Panc1 (cell line): ENCODE data around the gene SERPINB7. TPM values are rescaled to one million over a fixed set of nuclear protein-coding genes. Genes with fewer than 3 reads are reported as not detected.

Experiments
- ATAC-seq: fragments of 200-7000 bp; cut with Tn5 transposase; 2 replicates; pipeline ENCODE4 v1.9.1; 2020; ENCODE audit warnings: mild to moderate bottlenecking, moderate library complexity
- BruUV-seq: library from RNA; stranded (reverse); fragments of 400-500 nt; replicated peaks from 2 replicates; lab custom pipeline; 2021; lab: Mats Ljungman, UMichigan
- CTCF ChIA-PET: fragments of 300-600 bp; sonication (Branson Sonifier 250); formaldehyde crosslinking; loops from one replicate; lab custom pipeline; 2022; ENCODE audit warnings: antibody characterized with exemption; lab: Charles Lee
- POLR2A ChIA-PET: fragments of 300-600 bp; sonication (Branson Sonifier 250); formaldehyde crosslinking; loops from one replicate; lab custom pipeline; 2022; ENCODE audit warnings: antibody characterized with exemption; lab: Charles Lee
- DNase-seq: peaks from one replicate; pipeline ENCODE4 v3.0.0-alpha.2; 2010; ENCODE audit warnings: low read depth, low spot score
- H3K27ac ChIP-seq: 2 replicates; pipeline ENCODE4 v1.5.1; 2011; ENCODE audit warnings: mild to moderate bottlenecking, low read length, inconsistent platforms
- H3K27me3 ChIP-seq: fragments of 200-500 bp; sonication (Bioruptor generic); 2 replicates; pipeline ENCODE4 v1.6.0; 2014; ENCODE audit warnings: low read length, inconsistent platforms; ENCODE audit not compliant: control insufficient read depth, insufficient read depth
- H3K36me3 ChIP-seq: fragments of 200-500 bp; sonication (Bioruptor generic); 2 replicates; pipeline ENCODE4 v1.5.1; 2014; ENCODE audit warnings: inconsistent platforms, mild to moderate bottlenecking, low read length, moderate library complexity; ENCODE audit not compliant: control insufficient read depth, insufficient read depth
- H3K4me1 ChIP-seq: 2 replicates; pipeline ENCODE4 v1.5.1; 2011; ENCODE audit warnings: inconsistent platforms, mild to moderate bottlenecking, low read length, moderate library complexity; ENCODE audit not compliant: control insufficient read depth, insufficient read depth
- H3K4me3 ChIP-seq, 2 experiments: 2 replicates each; pipeline ENCODE4 v1.5.1; 2011 to 2012; ENCODE audit warnings: low read depth in 2 of 2, low read length in 2 of 2, mild to moderate bottlenecking in 2 of 2, inconsistent platforms in 1 of 2, moderate library complexity in 1 of 2
- H3K9me3 ChIP-seq: fragments of 200-500 bp; sonication (Bioruptor generic); 2 replicates; pipeline ENCODE4 v1.5.1; 2014; ENCODE audit warnings: low read depth, mild to moderate bottlenecking, inconsistent platforms, low read length, moderate library complexity; ENCODE audit not compliant: control insufficient read depth, insufficient read depth
- CTCF ChIP-seq: fragments of 450-650 bp; IDR thresholded peaks from 2 replicates; pipeline ENCODE4 v1.5.1; 2017; ENCODE audit warnings: mild to moderate bottlenecking
- POLR2AphosphoS5 ChIP-seq: IDR thresholded peaks from 2 replicates; pipeline ENCODE4 v1.6.1; 2012; ENCODE audit warnings: mild to moderate bottlenecking, low read depth, low read length, moderate library complexity
- REST ChIP-seq, 2 experiments: IDR thresholded peaks; 2 replicates each; pipeline ENCODE4 v1.6.1; 2011 to 2012; ENCODE audit warnings: low read depth in 2 of 2, control low read depth in 1 of 2, low read length in 1 of 2, mild to moderate bottlenecking in 1 of 2, moderate library complexity in 1 of 2; ENCODE audit not compliant: insufficient read depth in 1 of 2
- SIN3A ChIP-seq: IDR thresholded peaks from 2 replicates; pipeline ENCODE4 v1.6.1; 2012; ENCODE audit warnings: low read depth, mild to moderate bottlenecking, low read length, moderate library complexity, borderline replicate concordance; ENCODE audit not compliant: insufficient read depth
- TCF7L2 ChIP-seq: IDR thresholded peaks from 2 replicates; pipeline ENCODE4 v1.6.1; 2011; ENCODE audit warnings: mild to moderate bottlenecking, low read depth, low read length, inconsistent platforms
- in situ Hi-C: cut with HindIII; loops from 2 replicates; pipeline ENCODE4 v1.10.0; 2016; ENCODE audit warnings: low sequenced_read_pairs, low pct_unique_long_range_greater_than_20kb
- intact Hi-C: fragments of 100-400 bp; cut with micrococcal nuclease; formaldehyde crosslinking; loops from one replicate; pipeline ENCODE4 v1.10.0; 2022; ENCODE audit not compliant: unreplicated experiment
- total RNA-seq: library from RNA; stranded (reverse); gene quantifications from one replicate; pipeline ENCODE4 v1.2.1, GENCODE V29; 2021; ENCODE audit not compliant: unreplicated experiment

The SERPINB7 gene
- total RNA-seq, 1 experiment from 2014 or later: not detected

GRCh38 chr18:63829886-63830285, 54.7 kb downstream of the SERPINB7 start:
- no peak for TF ChIP-seq POLR2AphosphoS5
- no peak for TF ChIP-seq TCF7L2
- no peak for TF ChIP-seq SIN3A
- no peak for TF ChIP-seq CTCF
- TF ChIP-seq REST (IDR thresholded peaks at IDR 0.05; ENCODE audit: insufficient read depth in 1 of 2, low read depth in 2 of 2, low read length in 1 of 2): no peak
- CTCF ChIA-PET: no interaction called here
- intact Hi-C loops (no loop called here), in situ Hi-C loops (no loop called here)
- Histone ChIP-seq H3K27me3 (no peaks in the 10 kb centered on the region), H3K9me3 (no peaks in the 10 kb centered on the region), H3K27ac (no peak overlapping the region), H3K36me3 (no peaks in the 10 kb centered on the region), H3K4me3 (no peak overlapping the region), H3K4me1 (no peaks in the 10 kb centered on the region)
- no TSS peak for BruUV-seq
- POLR2A ChIA-PET: no interaction called here
- ATAC-seq (no peak), DNase-seq (no peak)

GRCh38 chr18:63831080-63831788, 56.0 kb downstream of the SERPINB7 start:
- POLR2A ChIA-PET: no interaction called here
- H3K4me3 ChIP-seq: no peak overlapping the region
- H3K27ac ChIP-seq: no peak overlapping the region
- H3K36me3 ChIP-seq: no peaks in the 10 kb centered on the region
- BruUV-seq: no TSS peak
- in situ Hi-C loops: no loop called here
- no peaks in the 10 kb centered on the region for H3K27me3 ChIP-seq
- CTCF ChIA-PET: no interaction called here
- ATAC-seq (no peak), DNase-seq (no peak)
- intact Hi-C loops: no loop called here
- no peaks in the 10 kb centered on the region for H3K4me1 ChIP-seq
- TF ChIP-seq REST (IDR thresholded peaks at IDR 0.05; ENCODE audit: insufficient read depth in 1 of 2, low read depth in 2 of 2, low read length in 1 of 2): no peak
- no peak for TF ChIP-seq CTCF
- TF ChIP-seq TCF7L2: no peak
- no peak for TF ChIP-seq SIN3A
- TF ChIP-seq POLR2AphosphoS5: no peak
- no peaks in the 10 kb centered on the region for H3K9me3 ChIP-seq
